ENCODE data around the gene CRIP2. TPM values are rescaled to one million over a fixed set of nuclear protein-coding genes. Genes with fewer than 3 reads are reported as not detected.
A peak's percentile ranks its signal among the peaks of the same experiment; 100 is the strongest.

CRIP2 gene
- total RNA-seq, 2 donors from 2014 or later = 0.97 to 2.2 TPM

DNA sequence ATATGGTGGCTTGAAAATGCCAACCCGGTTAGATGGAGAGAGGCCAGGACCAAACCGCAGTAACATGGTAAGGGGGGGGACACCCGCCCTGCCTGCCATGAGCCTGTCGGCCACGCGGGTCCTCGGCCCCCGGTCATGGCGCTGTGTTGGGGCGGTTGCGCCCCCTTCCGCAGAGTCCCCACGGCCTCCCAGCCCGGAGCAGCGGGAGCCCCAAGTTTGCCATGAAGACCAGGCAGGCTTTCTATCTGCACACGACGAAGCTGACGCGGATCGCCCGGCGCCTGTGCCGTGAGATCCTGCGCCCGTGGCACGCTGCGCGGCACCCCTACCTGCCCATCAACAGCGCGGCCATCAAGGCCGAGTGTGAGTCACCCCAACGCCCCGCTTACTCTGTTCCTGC is 10.1 kb upstream of the CRIP2 start:
- Mint-ChIP-seq H3K27ac (no peak overlapping the region), H3K36me3 (ENCODE audit: low read depth) (peaks cover 13% of the 10 kb centered on the region), H3K4me3 (no peak overlapping the region), H3K27me3 (no peaks in the 10 kb centered on the region), H3K4me1 (no peaks in the 10 kb centered on the region), H3K9me3 (no peaks in the 10 kb centered on the region)
- no peak for ATAC-seq (replicated peaks)

DNA sequence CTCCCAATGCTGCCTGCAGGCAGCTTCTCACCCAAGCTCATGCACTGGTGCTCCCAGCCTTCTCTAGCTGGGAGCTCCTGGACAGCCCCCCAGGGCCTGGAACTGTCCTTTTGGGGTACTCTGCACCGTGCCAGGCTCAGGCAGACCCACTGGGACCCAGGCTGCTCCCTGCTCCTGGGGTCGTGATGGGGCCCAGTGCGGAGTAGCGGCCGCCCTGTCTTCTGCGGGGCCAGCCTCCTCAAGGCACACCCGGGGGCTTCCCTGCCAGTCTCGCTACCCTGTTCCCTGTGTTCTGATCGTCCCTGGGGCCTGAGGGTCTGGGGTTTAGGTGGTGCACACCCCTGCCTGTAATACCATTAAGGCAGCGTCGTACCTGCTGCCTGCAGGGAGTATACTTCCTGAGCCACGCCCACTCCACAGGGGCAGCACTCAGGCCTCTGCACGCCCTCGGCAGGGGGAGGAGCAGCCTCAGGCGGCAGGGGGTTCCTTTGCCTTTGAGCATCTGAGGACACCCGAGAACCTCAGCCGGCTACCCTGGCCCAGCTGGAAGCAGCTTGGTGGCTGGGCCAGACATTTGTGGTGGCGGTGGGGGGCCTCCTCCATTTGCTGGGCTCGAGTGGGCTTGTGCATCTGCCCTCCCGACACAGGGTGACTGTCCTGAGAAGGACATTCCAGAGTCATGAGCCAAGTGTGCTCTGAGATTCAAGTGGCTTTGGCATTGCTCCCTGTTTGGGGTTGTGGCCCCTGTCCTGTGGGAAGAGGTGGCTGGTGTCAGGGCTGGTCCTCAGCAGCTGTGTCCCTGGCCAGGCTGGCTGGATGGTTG is 9.2 kb upstream of the CRIP2 start:
- Mint-ChIP-seq H3K4me1 (no peaks in the 10 kb centered on the region), H3K9me3 (no peaks in the 10 kb centered on the region), H3K4me3 (no peak overlapping the region), H3K36me3 (ENCODE audit: low read depth) (peaks cover 13% of the 10 kb centered on the region), H3K27ac (no peak overlapping the region), H3K27me3 (no peaks in the 10 kb centered on the region)
- no peak for ATAC-seq (replicated peaks)

DNA sequence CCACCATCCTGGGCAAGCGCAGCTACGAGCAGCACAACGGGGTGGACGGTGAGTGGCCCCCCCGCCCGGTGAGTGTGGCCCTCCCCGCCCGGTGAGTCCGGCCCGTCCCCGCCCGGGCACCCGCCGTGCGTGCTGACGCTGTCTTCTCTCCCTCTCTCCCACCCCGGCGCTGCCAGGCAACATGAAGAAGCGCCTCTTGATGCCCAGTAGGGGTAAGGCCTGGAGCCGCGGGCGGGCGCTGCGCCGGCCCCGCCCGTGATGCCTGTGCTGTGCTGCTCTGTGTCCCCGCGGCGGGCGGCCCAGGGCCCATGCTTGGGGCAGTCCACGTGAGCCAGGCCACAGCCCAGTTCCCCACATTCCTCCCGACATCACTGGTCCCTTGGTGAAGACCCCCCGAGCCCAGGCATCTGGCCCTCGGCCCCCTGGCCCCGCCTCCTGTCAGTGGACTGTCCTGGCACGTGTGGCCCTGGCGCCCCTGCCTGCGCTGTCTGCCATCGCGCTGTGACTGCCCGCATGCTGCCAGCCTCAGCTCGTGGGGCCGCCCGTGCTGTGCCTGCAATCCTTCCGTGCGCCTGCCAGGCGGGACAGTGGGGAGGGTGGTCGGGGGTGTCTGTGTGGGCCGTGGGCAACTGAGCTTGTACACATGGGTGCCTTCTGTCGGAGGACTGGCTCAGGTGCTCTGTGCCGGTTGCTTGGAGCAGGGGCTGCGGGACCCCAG is 7.9 kb upstream of the CRIP2 start:
- H3K9me3 Mint-ChIP-seq = no peaks in the 10 kb centered on the region
- no peak overlapping the region for H3K27ac Mint-ChIP-seq
- H3K27me3 Mint-ChIP-seq = no peaks in the 10 kb centered on the region
- peaks cover 7% of the 10 kb centered on the region for H3K36me3 Mint-ChIP-seq (ENCODE audit: low read depth)
- H3K4me3 Mint-ChIP-seq = no peak overlapping the region
- H3K4me1 Mint-ChIP-seq = no peaks in the 10 kb centered on the region
- no peak for ATAC-seq (replicated peaks)

DNA sequence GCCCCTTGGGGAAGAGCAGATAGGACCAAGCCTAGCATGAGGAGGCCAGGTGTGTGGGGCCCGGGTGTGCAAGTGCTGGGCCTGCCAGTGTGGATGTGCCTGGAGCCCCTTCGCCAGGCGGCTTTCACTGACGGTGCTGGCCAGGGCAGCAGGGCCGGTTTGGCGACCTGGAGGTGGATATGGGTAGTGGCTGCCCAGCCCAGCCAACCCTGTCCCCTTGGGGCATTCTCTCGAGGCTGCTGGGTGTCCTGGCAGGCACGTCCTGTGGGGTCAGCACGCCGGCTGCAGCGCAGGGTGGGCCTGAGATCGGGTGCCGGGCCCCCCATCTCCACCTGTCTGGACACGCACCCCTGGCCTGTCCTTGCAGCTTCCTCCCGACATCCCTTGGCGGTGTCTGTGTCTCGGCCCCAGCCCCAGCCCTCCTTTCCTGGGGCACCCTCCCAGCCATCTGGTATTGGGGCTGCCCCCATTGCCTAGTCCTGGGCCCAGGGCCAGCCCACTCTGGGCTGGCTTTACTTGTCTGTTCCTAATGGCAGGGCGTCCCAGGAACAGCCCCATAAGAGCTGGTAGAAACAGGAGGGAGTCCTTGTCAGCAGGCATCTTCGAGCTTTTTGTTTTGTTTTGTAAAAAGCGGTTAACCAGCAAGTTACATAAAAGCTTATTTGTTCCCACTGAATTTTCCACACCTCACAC is 7.2 kb upstream of the CRIP2 start:
- Mint-ChIP-seq H3K36me3 (ENCODE audit: low read depth) (peaks cover 5% of the 10 kb centered on the region), H3K4me1 (no peaks in the 10 kb centered on the region), H3K9me3 (no peaks in the 10 kb centered on the region), H3K27ac (no peak overlapping the region), H3K4me3 (no peak overlapping the region), H3K27me3 (no peaks in the 10 kb centered on the region)
- no peak for ATAC-seq (replicated peaks)

DNA sequence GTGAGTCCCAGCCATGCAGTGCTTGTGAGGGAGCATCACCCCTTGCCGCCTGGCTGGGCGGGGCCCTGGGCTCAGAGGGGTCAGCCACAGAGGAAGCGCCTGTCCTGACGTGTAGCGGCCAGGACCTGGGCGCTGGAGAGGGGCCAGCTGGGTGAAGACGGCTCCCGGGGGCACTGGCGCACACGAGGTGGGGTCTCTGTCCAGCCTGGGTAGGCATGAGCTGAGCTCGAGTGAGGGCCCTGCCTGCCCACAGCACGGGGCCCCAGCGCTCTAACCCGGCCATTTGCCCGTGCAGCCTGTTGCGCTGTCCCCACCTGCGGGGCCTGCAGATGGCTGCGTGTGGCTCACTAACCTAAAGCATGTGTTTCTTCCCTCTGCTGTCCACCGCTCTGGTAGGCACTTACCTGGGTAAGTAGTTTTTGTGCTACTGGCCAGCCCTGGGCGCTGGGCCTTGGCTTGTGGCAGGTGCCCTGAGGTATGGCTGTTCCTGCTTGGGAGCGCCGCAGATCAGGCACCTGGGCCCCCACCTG is 6.6 kb upstream of the CRIP2 start:
- Mint-ChIP-seq H3K9me3 (no peaks in the 10 kb centered on the region), H3K27ac (no peak overlapping the region), H3K4me1 (no peaks in the 10 kb centered on the region), H3K27me3 (no peaks in the 10 kb centered on the region), H3K4me3 (no peak overlapping the region), H3K36me3 (ENCODE audit: low read depth) (peaks cover 4% of the 10 kb centered on the region)
- ATAC-seq (replicated peaks) = no peak

DNA sequence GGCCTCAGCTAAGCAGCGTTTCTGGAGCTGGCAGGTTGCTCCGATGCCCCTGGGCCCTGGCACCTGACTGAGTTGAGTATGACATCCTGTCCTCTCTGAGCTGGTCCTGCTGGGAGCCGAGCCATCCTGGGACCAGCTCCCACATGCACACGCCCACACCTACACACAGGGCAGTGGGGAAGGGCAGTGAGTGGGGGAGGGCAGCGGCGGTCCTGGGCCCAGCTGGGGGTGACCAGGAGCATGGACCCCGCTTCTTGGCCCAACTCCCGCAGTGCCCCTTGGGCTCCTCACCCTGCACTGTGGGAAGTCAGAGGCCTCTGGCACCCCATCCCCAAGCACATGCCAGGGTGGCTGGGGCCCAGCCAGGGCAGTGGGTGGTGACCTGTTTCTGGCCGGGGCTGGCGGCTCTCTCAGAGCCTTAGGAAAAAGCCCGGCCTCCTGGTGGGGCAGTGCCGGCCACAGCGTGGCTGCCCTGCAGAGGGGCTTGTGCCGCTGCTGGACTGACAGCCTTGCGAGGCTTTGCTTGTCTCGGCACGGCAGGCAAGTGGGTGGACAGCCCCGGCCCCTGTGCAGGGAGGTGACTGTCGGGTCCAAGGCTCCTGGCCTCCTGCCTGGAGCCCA is 5.9 kb upstream of the CRIP2 start:
- Mint-ChIP-seq H3K27ac (no peak overlapping the region), H3K4me1 (no peaks in the 10 kb centered on the region), H3K9me3 (no peaks in the 10 kb centered on the region), H3K27me3 (no peaks in the 10 kb centered on the region), H3K36me3 (ENCODE audit: low read depth) (no peaks in the 10 kb centered on the region), H3K4me3 (no peak overlapping the region)
- no peak for ATAC-seq (replicated peaks)

DNA sequence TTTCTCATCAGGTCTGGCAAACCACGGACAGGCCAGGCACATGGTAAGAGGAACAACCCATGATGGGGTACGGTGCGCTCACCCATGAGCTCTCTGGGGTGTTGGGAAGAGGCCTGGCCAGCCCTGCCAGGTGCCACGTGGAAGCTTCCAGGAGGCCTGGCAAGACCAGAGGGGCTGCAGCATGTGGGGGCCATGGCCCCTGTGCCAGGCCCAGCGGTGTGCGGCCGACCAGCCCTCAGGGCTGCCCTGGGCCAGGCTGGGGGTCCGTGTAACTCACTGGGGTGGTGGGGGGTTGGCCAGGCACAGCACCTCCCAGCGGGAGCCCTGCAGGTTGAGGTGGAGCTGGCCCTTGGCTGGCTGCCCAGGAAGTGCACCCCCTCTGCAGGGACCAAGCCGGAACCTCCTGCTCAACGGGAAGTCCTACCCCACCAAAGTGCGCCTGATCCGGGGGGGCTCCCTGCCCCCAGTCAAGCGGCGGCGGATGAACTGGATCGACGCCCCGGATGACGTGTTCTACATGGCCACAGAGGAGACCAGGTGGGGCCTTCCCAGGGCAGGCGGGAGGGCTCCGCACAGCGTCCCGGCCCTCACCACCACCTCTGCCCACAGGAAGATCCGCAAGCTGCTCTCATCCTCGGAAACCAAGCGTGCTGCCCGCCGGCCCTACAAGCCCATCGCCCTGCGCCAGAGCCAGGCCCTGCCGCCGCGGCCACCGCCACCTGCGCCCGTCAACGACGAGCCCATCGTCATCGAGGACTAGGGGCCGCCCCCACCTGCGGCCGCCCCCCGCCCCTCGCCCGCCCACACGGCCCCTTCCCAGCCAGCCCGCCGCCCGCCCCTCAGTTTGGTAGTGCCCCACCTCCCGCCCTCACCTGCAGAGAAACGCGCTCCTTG is 4.9 kb upstream of the CRIP2 start:
- Mint-ChIP-seq H3K9me3 (no peaks in the 10 kb centered on the region), H3K27me3 (no peaks in the 10 kb centered on the region), H3K4me1 (no peaks in the 10 kb centered on the region), H3K36me3 (ENCODE audit: low read depth) (no peaks in the 10 kb centered on the region), H3K4me3 (no peak overlapping the region), H3K27ac (no peak overlapping the region)
- no peak for ATAC-seq (replicated peaks)

DNA sequence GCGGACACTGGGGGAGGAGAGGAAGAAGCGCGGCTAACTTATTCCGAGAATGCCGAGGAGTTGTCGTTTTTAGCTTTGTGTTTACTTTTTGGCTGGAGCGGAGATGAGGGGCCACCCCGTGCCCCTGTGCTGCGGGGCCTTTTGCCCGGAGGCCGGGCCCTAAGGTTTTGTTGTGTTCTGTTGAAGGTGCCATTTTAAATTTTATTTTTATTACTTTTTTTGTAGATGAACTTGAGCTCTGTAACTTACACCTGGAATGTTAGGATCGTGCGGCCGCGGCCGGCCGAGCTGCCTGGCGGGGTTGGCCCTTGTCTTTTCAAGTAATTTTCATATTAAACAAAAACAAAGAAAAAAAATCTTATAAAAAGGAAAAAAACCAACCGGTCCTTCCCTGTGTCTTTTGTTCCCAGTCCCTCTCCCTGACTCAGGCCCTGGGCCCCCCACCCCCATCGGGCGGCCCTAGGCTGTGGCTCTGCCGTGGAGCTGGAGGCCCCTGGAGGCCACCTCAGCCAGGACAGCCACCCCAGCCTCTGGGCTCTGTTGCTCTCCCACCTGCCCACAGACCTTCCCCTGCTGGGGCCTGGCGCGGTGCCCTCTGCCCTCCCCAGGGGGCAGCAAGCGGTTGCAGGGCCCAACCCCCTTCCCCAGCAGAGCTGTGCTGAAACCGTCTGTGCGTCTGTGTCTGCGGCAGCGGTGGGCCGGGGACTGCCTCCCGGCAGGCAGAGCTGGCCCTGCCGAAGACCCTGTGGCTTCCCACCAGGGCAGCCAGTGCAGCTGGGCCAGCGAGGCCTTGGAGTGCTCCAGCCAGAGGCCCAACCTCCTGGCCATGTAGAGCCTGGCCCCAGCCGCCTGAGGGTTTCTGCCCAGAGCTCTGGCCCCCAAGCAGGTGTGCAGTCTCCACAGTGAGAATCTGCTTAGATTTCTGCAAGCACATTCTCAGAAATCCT is 4.0 kb upstream of the CRIP2 start:
- H3K36me3 Mint-ChIP-seq (ENCODE audit: low read depth) = no peaks in the 10 kb centered on the region
- no peaks in the 10 kb centered on the region for H3K27me3 Mint-ChIP-seq
- no peak overlapping the region for H3K4me3 Mint-ChIP-seq
- no peak for ATAC-seq (replicated peaks)
- no peak overlapping the region for H3K27ac Mint-ChIP-seq
- no peaks in the 10 kb centered on the region for H3K4me1 Mint-ChIP-seq
- H3K9me3 Mint-ChIP-seq = no peaks in the 10 kb centered on the region

DNA sequence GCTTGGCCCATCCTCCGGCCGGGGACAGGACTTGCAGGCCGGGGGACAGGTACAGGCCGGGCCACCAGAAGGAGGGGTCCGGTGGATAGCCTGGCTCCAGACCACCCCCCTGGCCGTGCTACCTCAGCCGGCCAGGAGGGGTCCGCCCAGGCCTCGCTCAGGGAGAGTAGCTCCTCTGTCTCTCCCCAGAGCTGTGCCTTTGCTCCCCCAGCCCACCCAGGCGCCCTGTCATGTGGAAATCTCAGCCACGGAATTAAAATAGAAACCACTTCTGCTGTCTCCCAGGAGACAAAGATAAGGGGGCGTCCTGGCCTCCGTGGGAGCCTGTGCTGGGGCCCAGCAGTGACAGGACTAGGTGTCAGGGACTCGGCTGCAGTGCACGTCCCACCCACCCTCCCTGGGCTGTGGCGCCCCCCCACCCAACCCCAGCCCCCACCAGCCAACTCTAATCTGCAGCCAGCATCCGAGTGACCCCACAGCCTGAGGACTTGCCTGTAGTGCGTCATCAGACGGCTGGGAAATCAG is 3.3 kb upstream of the CRIP2 start:
- no peaks in the 10 kb centered on the region for H3K9me3 Mint-ChIP-seq
- H3K36me3 Mint-ChIP-seq (ENCODE audit: low read depth) = no peaks in the 10 kb centered on the region
- no peak for ATAC-seq (replicated peaks)
- no peaks in the 10 kb centered on the region for H3K4me1 Mint-ChIP-seq
- no peak overlapping the region for H3K4me3 Mint-ChIP-seq
- H3K27ac Mint-ChIP-seq = no peak overlapping the region
- H3K27me3 Mint-ChIP-seq = no peaks in the 10 kb centered on the region

DNA sequence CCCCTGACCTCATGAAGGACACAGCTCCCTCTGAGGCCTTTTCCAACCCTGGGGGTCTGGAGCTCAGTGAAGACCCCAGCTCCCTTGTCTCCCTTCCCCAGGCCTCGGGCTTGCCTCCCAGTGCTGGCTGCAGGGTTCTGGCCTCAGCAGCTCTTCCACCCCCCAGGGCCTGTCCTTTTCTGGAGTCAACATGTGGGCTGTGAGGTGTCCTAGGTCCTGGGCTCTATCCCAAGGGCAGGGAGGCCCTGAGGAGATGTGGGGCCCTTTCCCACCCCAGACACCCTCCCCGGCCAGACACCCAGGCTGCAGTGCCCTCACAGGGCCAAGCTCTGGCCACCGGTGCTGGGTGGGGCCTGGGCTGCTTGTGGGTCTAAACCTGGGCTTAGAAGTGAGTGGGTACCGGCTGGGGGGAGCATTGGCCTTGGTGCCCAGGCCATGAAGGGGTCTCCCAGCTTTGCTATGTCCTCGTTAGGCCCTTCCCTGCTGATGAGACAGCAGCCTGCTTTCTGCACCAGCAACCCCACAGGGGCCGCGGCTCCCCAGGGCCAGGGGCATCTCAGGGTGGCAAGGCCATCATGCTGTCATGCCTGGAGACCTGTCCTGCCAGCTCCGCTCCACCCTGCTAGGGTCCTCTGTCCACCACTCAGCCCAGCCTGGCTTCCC is 2.7 kb upstream of the CRIP2 start:
- no peak overlapping the region for H3K4me3 Mint-ChIP-seq
- no peaks in the 10 kb centered on the region for H3K27me3 Mint-ChIP-seq
- H3K36me3 Mint-ChIP-seq (ENCODE audit: low read depth) = no peaks in the 10 kb centered on the region
- H3K27ac Mint-ChIP-seq = no peak overlapping the region
- no peaks in the 10 kb centered on the region for H3K9me3 Mint-ChIP-seq
- no peaks in the 10 kb centered on the region for H3K4me1 Mint-ChIP-seq
- no peak for ATAC-seq (replicated peaks)

DNA sequence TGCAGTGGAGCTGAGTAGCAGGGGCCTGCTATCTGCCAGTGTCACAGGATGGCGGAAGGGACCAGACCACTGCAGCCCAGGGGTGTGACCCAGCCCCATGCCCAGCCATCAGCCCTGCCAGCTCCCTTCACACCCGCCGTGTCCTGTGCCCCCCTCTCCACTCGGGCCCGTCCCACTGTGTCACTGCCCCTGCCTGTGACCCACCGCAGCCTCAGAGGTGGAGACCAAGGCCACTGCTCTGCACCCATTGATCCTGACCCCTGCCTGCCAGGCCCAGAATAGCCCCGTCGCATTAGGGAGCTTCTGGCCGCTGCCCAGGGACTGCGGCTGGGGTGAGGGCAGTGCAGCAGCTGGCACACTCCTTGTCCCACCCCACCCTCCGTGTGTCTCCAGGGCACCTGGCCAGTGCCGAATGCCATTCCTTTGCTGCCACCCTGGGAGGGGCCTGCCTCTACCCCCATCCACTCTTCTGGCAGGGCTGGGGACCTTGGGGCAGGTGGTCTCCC is 2.1 kb upstream of the CRIP2 start:
- H3K9me3 Mint-ChIP-seq = no peaks in the 10 kb centered on the region
- H3K4me3 Mint-ChIP-seq = no peak overlapping the region
- ATAC-seq (replicated peaks) = no peak
- H3K4me1 Mint-ChIP-seq = peaks cover 4% of the 10 kb centered on the region
- H3K36me3 Mint-ChIP-seq (ENCODE audit: low read depth) = no peaks in the 10 kb centered on the region
- H3K27me3 Mint-ChIP-seq = no peaks in the 10 kb centered on the region
- H3K27ac Mint-ChIP-seq = no peak overlapping the region

DNA sequence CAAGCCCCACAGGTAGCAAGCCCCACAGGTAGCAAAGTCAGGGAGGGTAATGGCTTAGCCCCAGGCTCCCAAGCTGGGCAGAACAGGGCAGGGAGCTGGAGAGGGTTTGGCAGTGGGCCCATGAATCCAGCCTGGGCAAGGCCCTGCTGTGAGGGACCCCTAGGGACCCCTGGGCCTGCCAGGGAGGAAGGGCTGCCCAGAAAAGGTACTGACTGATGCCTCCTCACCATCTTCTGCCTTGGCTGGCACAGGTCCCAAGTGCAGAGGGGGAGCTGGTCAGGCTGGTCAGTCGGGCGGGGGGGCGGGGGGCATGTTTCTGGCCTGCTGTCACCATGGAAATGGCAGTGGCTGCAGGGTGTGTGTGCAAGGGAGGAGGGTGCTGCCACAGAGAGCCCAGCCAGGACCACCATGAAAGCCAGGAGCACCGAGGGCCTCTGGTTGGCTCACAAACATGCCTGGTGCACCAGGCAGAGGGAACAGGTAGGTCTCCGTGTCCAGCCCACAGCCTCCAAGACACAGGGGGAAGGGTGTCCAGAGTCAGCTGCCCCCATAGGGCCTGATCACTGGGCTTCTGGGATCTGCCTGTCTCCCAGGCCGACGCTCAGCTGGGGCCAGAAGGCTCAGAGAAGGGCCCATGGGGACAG is 1.5 kb upstream of the CRIP2 start:
- H3K9me3 Mint-ChIP-seq = no peaks in the 10 kb centered on the region
- H3K36me3 Mint-ChIP-seq (ENCODE audit: low read depth) = no peaks in the 10 kb centered on the region
- H3K4me1 Mint-ChIP-seq = peaks cover 5% of the 10 kb centered on the region
- peak overlapping the region; percentile 38 for H3K4me3 Mint-ChIP-seq
- H3K27ac Mint-ChIP-seq = no peak overlapping the region
- no peaks in the 10 kb centered on the region for H3K27me3 Mint-ChIP-seq
- ATAC-seq (replicated peaks) = no peak

Measured in activated T-helper 17 cell treated with anti-CD3 and anti-CD28 coated beads, Interleukin-2, amount 50 U/mL, for 72 hours (primary cell).